NT2/D1 (cell line): ENCODE data around the gene GIPC2.

Source experiments
- SUZ12 ChIP-seq: IDR thresholded peaks from 2 replicates; pipeline ENCODE4 v1.6.1; 2011; ENCODE audit not compliant: insufficient read length, insufficient read depth; ENCODE audit errors: extremely low read depth
- YY1 ChIP-seq: IDR thresholded peaks from 2 replicates; pipeline ENCODE4 v1.6.1; 2011; ENCODE audit not compliant: insufficient read length, insufficient read depth

DNA sequence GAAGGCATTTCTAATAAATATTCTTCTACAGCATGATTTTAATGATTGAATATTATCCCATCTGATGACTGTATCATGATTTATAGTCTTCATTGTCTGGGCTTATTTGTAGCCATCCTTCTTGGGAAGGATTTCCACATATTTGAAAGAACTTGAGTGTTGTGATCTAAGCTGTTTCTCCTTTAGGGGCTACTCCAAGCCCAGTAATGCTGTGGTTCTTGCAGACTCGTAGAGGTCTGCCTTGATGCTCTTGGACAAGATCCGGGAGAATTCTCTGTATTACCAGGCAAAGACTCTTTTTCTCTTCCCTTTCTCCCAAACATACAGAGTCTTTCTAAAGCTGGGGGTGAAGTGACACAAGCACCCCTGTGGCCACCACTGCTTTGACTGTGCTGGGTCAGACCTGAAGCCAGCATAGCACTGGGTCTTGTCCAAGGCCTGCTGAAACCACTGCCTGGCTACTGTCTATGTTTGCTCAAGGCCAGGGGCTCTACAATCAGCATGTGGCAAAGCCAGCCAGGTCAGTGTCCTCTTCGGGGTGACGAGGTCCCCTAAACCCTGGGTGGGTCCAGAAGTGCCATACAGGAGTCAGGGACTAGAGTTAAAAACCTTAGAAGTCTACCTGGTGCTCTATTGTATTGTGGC, 107.4 kb downstream of the GIPC2 start:
- TF ChIP-seq YY1 = no peak
- TF ChIP-seq SUZ12 = no peak
